Ramos (cell line): ENCODE measurements around the gene C11orf71.

ENCODE experiments used
- in situ Hi-C: fragments of 300-500 bp; cut with MboI; formaldehyde crosslinking; loops from one replicate; pipeline ENCODE4 v1.14.3; 2022; ENCODE audit warnings: low sequenced_read_pairs; ENCODE audit not compliant: unreplicated experiment

Gene C11orf71

GRCh38 chr11:114362958-114363357 is 37.4 kb downstream of the C11orf71 start:
- in situ Hi-C loops = no loop called here

GRCh38 chr11:114362326-114362725 is 38.0 kb downstream of the C11orf71 start:
- in situ Hi-C loops = no loop called here

- in situ Hi-C loops = no loop called here
These were observed 41.0 kb downstream of the C11orf71 start for GRCh38 chr11:114359342-114359741.

GRCh38 chr11:114358716-114359115 is 41.6 kb downstream of the C11orf71 start:
- in situ Hi-C loops = no loop called here

GRCh38 chr11:114354076-114354475 is 46.2 kb downstream of the C11orf71 start:
- in situ Hi-C loops = no loop called here

GRCh38 chr11:114353443-114353842 is 46.9 kb downstream of the C11orf71 start:
- in situ Hi-C loops = no loop called here

- in situ Hi-C loops = no loop called here
These were observed 50.3 kb downstream of the C11orf71 start for GRCh38 chr11:114350022-114350421.
